ENCODE measurements around the gene PLD1.
"Not testable (repeated sequence)": the region's sequence is repeated elsewhere in the genome, so short reads cannot be mapped to it uniquely, and the experiment has no call there.

PLD1 gene

DNA sequence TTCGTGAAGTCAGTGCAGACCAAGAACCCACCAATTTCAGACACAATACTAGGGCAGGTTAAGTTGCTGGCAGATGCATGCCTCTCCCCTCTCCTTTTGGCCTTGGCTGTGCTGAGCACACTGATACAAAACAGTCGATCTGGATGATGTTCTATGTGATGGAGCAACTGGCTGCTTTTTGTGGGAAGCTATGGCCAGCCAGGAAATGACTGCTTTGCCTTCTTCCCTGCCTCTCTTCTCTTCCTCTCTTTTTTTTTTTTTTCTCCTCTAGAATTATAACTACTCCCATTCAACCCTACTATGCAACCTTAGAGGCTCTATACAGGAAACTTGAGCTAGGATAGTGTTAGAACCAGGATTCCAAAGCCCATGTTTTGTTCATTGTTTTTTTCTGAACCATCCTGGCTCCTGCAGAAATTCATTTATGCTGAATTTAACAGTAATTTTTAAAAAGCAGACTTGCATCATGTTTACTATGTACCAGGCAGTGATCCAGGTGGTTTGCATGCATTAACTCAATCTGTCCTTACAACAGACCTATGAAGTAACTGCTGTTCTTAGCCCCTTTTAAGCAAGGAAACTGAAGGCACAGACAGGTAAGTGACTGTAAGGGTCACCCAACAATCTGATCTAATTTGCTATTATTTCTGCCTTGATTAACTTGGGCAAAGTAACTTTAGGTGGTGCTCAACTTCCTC, 62.9 kb downstream of the PLD1 start:
- no peak for DNase-seq (ENCODE audit: low read depth in 2 of 2, low spot score in 1 of 2)

DNA sequence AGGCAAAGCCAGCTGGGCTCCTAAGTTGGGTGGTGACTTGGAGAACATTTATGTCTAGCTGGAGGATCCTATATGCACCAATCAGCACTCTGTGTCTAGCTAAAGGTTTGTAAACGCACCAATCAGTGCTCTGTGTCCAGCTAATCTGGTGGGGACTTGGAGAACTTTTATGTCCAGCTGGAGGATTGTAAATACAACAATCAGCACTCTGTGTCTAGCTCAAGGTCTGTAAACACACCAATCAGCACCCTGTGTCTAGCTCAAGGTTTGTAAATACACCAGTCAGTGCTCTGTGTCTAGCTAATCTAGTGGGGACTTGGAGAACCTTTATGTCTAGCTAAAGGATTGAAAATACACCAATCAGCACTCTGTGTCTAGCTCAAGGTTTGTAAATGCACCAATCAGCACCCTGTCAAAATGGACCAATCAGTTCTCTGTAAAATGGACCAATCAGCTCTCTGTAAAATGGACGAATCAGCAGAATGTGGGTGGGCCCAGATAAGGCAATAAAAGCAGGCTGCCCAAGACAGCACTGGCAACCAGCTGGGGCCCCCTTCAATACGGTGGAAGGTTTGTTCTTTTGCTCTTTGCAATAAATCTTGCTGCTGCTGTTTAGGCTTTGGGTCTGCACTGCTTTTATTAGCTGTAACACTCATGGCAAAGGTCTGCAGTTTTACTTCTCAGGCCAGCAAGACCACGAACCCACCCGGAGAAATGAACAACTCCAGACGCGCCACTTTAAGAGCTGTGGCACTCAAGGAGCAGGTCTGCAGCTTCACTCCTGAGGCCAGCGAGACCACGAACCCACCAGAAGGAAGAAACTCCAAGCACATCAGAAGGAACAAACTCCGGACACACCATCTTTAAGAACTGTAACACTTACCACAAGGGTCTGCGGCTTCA, 63.7 kb downstream of the PLD1 start:
- not testable (repeated sequence) for DNase-seq (ENCODE audit: low read depth in 2 of 2, low spot score in 1 of 2)

DNA sequence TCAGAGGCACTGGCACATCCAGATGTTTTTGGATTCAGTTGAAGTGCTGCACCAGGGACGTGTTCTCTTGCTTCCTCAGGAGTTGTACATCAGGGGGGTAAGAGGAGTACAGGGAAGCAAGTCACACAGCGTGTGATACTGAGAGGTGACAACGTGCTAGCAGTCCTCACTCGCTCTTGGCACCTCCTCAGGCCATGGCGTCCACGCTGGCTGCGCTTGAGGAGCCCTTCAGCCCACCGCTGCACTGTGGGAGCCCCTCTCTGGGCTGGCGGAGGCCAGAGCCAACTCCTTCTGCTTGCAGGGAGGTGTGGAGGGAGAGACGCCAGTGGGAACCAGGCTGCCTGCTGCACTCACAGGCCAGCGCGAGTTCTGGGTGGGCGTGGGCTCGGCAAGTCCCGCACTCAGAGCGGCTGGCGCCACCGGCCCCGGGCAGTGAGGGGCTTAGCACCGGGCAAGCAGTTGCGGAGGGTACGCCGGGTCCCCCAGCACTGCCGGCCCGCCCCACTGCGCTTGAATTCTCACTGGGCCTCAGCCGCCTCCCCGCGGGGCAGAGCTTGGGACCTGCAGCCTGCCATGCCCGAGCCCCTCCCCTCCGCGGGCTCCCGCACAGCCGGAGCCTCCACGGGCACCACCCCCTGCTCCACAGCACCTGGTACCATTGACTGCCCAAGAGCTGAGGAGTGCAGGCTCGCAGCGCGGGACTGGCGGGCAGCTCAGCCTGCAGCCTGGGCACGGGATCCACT, 64.5 kb downstream of the PLD1 start:
- DNase-seq (ENCODE audit: low read depth in 2 of 2, low spot score in 1 of 2) = no peak

DNA sequence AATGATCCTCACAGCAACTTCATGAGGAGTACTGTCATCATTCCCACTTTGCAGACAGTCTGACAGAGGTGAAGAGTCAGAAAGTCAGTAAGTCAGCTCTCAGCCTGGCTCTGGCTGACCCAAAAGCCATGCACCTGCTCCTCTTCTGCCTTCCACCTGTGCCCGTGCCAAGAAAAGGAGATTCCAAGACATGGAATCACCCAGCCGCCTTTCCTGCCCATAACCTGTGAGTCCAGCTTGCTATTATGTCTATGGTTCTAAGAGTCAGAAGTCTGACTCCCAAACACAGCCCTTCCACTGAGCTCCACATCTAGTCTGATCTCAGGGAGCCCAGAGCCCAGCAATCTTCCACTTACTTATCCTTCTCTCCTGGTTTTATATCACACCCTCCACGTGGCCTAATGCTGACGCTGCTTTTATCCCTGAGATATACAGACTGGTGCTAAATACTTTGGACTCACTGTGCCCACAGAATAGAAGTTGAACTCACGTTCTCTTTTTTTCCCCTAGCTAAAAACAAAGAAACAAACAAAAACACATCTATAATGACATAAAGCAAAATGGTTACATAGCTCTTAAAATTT, 66.0 kb downstream of the PLD1 start:
- no peak for DNase-seq (ENCODE audit: low read depth in 2 of 2, low spot score in 1 of 2)

DNA sequence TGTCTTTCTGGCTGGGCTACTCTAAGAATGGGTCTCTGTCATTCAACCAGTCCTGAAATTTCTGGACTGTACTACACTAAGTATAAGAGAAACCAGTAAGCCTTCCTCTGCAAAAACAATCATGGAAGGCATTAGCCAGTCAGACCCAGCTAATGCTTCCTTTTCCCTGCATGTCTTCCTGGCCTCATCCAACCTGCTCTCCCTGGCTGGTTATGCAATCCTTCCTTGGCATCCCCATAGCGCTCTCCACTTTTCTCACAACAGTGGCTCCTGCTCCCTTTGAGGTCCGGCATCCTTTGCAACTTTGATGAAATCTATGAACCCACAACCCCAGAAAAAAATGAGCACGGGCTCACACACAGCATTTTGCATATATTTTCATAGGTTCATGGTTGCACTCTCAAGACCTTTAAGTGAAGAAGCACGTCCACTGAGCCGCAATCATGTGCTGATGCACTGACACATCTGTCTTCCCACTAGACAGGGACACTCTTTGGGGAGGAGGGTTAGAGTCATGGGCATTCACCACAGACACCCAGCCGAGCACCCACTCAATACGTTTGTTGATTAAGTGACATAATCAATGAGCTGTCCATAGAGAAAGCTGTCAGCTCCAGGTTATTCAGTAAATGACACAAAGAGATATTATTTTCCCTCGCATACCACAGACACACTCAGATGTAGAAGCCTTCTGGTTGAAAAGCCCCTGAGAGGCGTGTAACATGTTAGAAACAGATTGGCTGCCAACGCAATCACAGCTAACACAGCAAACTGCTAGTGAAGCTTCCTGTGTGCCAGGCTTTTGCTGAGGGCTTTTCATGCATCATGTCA, 66.7 kb downstream of the PLD1 start:
- no peak for DNase-seq (ENCODE audit: low read depth in 2 of 2, low spot score in 1 of 2)

DNA sequence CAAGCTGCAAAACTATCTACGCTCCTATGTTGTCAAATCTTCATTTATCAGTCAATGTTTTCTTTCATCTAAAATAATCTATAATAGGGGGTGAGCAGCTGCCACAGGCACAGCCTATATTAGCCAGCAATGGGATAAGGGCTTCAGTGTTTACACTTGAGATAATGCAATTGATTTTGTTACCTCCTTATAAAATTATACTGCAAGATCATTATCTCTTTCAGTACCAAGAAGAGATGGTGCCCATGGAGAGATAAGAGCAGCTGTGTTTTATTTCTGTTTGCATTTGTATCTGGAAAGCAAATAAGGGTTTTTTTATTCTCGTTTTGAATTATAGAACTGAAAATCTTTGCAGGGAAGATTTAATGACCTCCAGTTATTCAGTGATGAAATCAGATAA, 68.9 kb downstream of the PLD1 start:
- no peak for DNase-seq (ENCODE audit: low read depth in 2 of 2, low spot score in 1 of 2)

DNA sequence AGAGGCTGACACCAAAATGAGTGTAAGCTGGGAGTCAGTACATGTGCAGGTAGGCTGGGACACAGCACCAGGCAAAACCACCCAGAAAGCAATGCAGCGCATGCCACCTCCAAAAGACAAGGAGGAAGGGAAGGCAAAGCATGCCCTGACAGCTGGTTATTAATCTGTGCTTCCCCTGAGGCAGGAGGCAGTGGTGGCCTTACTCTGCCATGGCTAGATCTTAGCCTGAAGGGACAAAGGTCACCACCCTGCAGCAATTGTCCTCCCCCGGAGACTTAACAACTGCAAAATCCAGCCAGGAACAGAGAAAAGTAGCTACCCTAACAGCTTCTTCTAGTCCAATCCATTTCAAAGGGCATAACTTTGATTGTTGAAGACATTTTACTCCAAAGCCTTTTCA, 73.7 kb downstream of the PLD1 start:
- DNase-seq (ENCODE audit: low read depth in 2 of 2, low spot score in 1 of 2) = no peak

DNA sequence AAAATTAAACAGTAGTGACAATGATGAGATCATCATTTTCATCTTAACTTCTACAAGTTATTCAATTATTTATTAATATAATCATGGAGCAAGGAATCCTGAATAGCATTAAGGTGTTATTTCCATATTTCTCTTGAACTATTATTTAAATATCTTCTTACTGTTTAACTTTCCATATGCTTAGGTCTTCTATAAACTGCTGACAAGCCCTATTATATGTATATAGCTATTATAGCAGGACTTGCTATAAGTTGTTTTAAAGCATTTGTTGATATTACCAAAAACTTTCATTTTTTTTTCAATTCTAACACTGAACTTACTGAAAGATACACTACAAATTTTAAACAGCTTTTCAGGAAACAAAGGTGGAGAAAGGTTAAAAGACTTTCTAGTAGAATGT, 76.7 kb downstream of the PLD1 start:
- DNase-seq (ENCODE audit: low read depth in 2 of 2, low spot score in 1 of 2) = no peak

DNA sequence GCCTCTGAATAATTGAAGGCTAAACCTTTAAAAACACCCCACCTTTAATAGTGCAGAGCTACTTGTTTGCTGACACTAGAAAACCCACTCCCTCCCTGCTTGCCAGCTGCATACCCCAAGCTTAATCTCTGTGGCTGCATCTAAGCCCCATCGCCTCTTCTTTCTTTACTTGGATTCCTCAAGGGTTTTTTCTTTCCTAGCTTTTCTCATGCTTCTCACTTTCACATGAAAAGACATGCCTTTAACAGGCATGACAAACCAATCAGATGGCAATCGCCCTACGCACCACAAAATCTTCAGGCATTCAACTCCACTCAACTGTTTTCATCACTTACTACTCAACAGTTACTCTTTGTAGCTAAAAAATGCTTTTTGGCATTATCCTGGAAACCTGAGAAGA, 77.5 kb downstream of the PLD1 start:
- no peak for DNase-seq (ENCODE audit: low read depth in 2 of 2, low spot score in 1 of 2)

DNA sequence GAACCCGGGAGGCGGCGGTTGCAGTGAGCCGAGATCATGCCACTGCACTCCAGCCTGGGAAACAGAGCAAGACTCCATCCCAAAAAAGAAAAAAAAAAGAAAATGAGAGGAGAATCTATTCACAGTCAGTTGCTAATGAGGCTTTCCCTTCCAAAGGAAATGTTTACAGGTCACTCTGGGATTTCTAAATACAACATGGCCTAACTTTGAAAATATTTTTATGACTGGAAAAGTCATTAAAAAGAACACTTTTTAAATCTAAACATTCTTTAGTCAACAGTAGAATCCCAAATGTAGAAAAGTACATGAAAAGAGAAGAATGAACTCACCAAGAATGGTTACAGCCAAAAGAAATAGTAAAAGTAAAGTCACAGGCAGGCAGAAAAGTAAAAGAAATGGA, 78.6 kb downstream of the PLD1 start:
- DNase-seq (ENCODE audit: low read depth in 2 of 2, low spot score in 1 of 2) = no peak

DNA sequence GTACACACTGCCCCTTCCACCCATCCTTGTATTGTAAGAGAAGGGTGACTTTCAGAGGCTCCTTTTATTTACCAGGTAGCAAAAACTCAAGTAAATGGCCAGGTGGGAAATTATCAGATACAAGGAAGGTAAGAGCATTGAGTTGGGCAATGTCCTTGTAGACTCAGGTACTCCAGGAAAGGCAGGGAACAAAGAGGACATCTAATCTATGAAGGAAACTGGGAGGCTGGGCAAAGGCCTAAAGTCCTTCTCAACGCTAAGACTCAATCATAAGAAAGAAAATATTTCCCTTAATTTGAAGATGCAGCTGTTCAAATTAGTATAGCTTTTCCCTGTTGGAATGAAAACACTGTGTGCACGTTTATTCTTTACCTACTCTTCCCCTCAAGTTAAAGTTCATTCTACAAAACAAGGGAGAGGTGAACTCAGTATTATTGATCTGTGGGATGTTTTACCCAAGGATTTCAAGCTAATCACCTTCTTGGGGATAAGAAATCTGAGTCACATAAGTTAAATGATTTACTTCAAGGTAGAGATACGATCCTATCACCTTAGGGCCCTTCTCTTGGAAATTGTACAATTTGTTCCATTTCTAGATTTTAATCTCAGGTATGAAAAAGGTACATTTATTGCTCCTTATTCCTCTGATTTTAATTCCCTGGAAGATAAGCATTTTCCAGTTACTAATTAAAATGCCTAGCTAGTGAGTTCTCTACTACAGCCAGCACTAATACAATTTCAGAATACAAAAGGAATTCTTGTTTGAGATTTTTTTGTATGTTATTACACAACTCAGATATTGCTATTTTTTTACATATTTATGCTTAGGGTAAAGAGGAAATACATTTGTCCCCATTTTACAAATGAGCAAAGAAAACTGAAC, 80.6 kb downstream of the PLD1 start:
- DNase-seq (ENCODE audit: low read depth in 2 of 2, low spot score in 1 of 2) = no peak

DNA sequence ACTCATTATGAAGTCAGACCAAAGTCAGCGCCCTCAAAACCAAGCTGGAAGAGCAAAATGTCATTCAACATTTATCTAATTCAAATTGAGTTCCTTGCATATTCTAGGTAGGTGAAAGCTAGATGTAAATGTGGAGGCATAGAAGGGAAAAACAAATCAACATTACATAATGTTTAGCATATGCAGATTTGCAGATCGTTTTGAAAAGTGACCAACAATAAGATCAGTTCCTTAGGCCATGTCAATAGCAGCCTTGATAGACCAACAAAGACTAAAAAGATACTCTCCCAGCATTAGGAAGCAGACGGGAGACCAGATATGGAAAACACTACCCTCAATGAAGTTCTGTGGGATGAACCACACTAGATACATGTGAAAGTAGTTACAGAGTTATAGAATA, 83.0 kb downstream of the PLD1 start:
- no peak for DNase-seq (ENCODE audit: low read depth in 2 of 2, low spot score in 1 of 2)

DNA sequence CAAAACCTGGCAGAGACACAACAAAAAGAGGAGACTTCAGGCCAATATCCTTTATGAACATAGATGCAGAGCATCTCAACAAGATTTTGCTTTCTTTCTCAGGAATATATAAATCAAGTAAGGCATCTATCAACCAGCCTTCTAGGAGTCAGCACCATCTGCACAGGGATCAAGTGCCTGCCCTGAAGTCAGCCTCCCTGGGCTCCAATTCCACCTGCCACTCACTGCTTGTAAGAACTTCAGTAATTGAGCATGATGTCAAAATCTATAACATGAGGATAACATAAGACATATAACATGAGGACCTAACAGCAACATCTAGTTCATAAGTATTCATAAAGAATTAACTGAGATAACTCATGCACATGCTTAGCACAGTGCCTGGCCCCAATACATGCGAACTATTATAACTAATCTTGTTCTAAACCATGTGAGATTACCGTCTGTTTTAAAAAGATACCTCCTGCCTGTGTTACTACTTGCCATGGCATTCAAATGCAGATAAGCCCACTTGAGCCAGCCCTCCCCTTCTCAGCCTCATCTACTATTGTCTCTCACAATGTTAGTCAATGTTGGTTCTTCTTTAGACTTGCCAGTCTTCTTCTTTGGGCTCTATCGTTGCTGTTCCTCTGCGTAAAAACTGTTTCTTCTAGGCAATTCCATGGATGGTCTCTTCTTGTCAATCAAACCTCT, 91.6 kb downstream of the PLD1 start:
- no peak for DNase-seq (ENCODE audit: low read depth in 2 of 2, low spot score in 1 of 2)

DNA sequence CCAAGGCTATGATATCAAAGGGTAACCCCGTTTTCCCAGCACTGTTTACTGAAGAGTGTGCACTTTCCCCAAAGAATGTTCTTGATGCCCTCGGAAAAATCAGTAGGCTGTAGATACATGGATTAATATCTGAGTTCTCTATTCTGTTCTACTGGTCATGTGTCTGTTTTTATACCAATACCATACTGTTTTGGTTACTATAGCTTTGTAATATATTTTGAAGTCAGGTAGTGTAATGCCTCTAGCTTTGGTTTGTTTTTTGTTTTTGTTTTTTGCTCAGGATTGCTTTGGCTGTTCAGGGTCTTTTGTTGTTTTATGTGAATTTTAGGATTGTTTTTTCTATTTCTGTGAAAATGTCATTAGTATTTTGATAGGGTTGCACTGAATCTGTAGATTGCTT, 95.1 kb downstream of the PLD1 start:
- no peak for DNase-seq (ENCODE audit: low read depth in 2 of 2, low spot score in 1 of 2)

DNA sequence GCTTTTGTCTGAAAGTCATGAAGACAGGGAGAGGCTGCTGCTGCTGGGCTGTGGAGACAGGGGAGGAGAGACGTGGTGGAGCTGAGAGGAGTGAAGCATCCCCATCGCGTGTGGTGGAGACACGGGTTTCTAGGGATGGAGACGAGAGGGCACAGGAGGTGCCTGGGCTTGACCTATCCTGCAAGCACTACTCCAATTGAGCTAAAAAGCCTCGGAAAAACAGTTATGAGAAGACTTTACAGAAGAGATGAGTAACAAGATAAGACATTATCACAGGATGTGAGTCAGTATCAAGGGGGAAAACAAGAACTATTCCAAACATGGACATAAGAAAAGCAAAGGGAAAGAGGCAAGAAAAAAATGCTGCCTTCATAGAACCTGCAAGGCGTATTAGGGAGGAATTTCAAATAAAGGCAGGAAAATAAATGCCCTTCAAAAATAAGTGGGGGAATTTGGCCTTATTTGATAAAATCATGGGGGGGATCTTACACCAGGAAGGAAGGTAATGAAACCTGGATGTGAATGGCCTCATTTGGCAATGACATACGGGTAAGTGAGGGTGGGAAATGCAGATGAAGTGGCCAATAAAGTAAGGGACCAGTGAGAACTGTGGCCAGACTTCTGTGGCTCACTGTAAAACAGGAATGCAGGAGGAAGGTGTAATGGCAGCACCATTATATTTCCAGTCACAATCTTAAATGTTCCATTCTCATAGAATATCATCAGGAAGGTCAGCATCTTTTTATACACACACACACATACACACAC, 97.9 kb downstream of the PLD1 start:
- DNase-seq (ENCODE audit: low read depth in 2 of 2, low spot score in 1 of 2) = no peak

DNA sequence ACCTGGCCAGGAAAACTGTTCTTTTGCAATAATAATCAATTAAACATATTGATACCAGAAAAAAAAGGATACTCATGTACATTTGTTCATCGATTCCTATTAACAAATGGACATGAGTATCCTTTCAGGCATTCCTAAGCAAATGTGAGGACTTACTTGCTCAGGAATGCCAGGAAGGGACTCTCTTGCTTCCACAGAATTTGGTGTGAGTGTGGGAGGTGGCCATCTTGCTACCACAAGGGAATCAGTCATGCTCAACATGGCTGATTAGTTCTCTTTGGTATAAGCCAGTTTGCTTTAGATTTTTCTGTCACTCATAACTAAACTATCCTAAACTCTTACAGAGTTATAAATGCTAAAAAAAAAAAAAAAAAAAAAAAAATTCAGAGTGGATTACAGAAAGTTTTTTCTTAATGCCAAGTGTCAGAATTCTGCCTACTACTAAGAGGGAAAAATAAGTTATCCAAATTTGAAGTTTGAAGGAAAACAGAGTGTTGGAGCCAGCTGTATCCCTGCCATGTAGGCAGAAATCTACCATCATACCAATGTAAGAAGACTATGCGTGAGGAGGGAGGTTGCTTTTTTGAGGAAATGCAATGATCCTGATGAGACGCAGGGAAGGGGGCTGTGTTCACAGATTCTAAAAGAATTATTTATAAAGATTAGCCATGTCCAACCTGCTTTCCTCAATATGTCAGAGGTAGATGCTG, 98.7 kb downstream of the PLD1 start:
- no peak for DNase-seq (ENCODE audit: low read depth in 2 of 2, low spot score in 1 of 2)

DNA sequence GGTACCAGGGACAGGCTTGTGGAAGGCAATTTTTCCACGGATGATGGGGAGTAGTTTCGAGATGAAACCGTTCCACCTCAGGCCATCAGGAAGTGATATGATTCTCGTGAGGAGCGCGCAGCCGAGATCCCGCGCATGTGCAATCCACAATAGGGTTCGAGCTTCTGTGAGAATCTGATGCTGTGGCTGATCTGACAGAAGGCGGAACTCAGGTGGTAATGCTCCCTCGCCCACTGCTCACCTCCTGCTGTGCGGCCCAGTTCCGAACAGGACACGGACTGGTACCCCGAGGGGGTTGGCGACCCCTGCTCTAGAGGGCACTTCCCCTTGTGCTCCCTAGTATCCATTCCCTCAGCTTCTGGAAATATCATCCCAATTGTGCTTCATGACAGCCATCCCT, 99.9 kb downstream of the PLD1 start:
- no peak for DNase-seq (ENCODE audit: low read depth in 2 of 2, low spot score in 1 of 2)

DNA sequence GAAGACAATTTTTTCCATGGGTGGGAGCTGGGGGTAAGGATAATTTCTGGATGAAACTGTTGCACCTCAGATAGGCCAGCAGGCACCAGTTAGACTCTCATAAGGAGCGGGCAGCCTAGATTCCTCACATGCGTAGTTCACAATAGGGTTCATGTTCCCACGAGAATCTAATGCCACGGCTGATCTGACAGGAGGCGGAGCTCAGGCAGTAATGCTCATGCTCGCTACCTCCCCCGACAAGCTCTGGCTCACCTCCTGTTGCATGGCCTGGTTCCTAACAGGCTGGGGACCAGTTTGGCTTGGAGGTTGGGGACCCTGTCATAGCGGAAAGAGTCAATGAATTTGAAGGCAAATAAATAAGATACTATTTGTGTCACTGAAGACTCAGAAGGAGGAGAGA, 105.5 kb downstream of the PLD1 start:
- DNase-seq (ENCODE audit: low read depth in 2 of 2, low spot score in 1 of 2) = no peak
